Measurements from ENCODE around the gene PGAP2. TPM values are rescaled to one million over a fixed set of nuclear protein-coding genes. Genes with fewer than 3 reads are reported as not detected.
A peak's percentile ranks its signal among the peaks of the same experiment; 100 is the strongest.

PGAP2 gene
- total RNA-seq, 1 donor from 2014 or later: 43.1 TPM

- Mint-ChIP-seq H3K27ac (no peak overlapping the region), H3K9me3 (no peaks in the 10 kb centered on the region), H3K36me3 (no peaks in the 10 kb centered on the region), H3K4me3 (no peak overlapping the region), H3K4me1 (ENCODE audit: unreplicated experiment) (peaks cover 4% of the 10 kb centered on the region), H3K27me3 (no peaks in the 10 kb centered on the region)
- no peak for DNase-seq (ENCODE audit: extremely low spot score, unreplicated experiment)
- no peak for TF ChIP-seq CTCF (conservative IDR thresholded peaks at IDR 0.05)
These were observed 36.9 kb downstream of the PGAP2 start for GRCh38 chr11:3845246-3845645.

- H3K9me3 Mint-ChIP-seq: no peaks in the 10 kb centered on the region
- DNase-seq (ENCODE audit: extremely low spot score, unreplicated experiment): no peak
- H3K4me1 Mint-ChIP-seq (ENCODE audit: unreplicated experiment): peaks cover 4% of the 10 kb centered on the region
- H3K27ac Mint-ChIP-seq: no peak overlapping the region
- H3K4me3 Mint-ChIP-seq: no peak overlapping the region
- H3K36me3 Mint-ChIP-seq: no peaks in the 10 kb centered on the region
- TF ChIP-seq CTCF (conservative IDR thresholded peaks at IDR 0.05): no peak
- no peaks in the 10 kb centered on the region for H3K27me3 Mint-ChIP-seq
These were observed 37.3 kb downstream of the PGAP2 start for GRCh38 chr11:3845670-3846069.

DNA sequence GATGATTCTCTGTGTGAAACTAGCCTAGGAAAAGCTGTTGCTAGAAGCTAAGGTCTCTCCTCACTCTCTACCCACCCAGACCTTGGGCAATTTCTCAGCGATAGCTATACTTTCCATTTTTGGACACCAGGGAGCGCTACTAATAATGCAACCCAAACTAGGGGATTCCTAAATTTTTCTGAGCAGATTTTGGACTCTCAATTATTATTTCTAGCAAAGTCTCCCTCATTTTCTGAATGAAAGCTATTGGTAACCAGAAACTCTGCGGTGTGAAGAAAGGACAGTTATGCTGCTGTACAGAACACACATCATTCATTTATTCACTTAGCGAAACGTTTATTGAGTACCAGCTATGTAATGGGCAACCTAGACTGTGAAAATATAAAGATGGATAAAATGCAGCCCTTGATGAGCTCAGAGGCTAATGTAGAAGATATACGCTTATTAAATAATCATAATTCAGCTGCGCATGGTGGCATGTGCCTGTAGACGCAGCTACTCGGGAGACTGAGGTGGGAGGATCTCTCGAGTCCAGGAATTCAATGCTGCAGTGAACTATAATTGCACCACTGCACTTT is 41.0 kb downstream of the PGAP2 start:
- no peaks in the 10 kb centered on the region for H3K36me3 Mint-ChIP-seq
- no peak overlapping the region for H3K4me3 Mint-ChIP-seq
- no peak for DNase-seq (ENCODE audit: extremely low spot score, unreplicated experiment)
- no peaks in the 10 kb centered on the region for H3K27me3 Mint-ChIP-seq
- H3K9me3 Mint-ChIP-seq: no peaks in the 10 kb centered on the region
- peaks cover 5% of the 10 kb centered on the region for H3K4me1 Mint-ChIP-seq (ENCODE audit: unreplicated experiment)
- peak; percentile 82 for TF ChIP-seq CTCF (conservative IDR thresholded peaks at IDR 0.05)
- no peak overlapping the region for H3K27ac Mint-ChIP-seq

DNA sequence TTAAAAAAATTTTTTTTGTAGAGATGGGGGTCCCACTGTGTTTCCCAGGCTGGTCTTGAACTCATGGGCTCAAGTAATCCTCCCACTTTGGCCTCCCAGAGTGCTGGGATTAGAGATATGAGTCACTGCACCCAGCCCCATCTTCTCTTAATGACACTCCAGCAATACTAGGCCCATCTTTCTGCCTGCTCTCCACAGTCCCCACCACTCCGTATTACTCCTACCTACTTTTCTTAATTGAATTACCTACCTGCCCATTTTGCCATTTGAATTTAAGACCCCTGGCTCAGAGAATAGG is 45.1 kb downstream of the PGAP2 start:
- no peak for TF ChIP-seq CTCF (conservative IDR thresholded peaks at IDR 0.05)
- H3K4me1 Mint-ChIP-seq (ENCODE audit: unreplicated experiment): peaks cover 22% of the 10 kb centered on the region
- H3K4me3 Mint-ChIP-seq: no peak overlapping the region
- no peaks in the 10 kb centered on the region for H3K36me3 Mint-ChIP-seq
- DNase-seq (ENCODE audit: extremely low spot score, unreplicated experiment): no peak
- no peaks in the 10 kb centered on the region for H3K9me3 Mint-ChIP-seq
- H3K27ac Mint-ChIP-seq: peak overlapping the region; percentile 99
- H3K27me3 Mint-ChIP-seq: no peaks in the 10 kb centered on the region

DNA sequence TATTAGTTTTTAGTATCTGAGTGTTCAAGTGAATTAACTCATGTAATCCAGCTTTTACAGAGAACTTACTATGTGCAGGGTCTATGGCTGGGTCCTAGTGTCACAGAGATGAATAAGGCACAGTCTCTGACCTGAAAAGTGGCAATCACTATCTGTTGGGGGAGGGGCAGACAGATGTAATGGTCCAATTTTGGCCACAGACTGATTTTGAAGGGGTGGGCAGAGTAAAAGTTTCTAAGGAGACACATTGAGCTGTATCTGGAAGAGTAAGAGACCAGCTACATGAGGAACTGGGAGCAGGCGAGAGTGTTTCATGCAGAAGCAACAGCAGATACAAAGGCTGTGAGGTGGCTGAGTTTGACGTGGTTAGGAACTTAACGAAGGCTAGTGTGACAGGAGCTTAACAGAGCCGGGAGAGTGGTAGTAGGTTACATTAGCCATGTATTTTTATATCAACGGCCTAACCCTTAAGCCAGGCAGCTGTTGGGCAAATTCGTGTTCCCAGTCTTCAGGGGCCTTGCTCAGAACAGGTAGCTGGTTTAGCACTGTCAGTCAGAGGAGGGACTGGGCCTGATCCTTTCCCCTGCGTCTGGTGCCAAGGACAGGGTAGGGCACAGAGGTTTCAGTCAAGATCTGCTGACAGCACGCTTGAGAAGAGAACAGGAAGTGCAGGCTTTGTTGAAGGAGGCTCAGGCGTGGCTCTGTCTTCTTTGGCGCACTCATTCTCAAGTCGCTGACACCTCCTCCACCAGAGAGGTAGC is 45.7 kb downstream of the PGAP2 start:
- peak overlapping the region; percentile 99 for H3K27ac Mint-ChIP-seq
- peak overlapping the region; percentile 90 for H3K4me3 Mint-ChIP-seq
- DNase-seq (ENCODE audit: extremely low spot score, unreplicated experiment): no peak
- no peaks in the 10 kb centered on the region for H3K27me3 Mint-ChIP-seq
- H3K36me3 Mint-ChIP-seq: no peaks in the 10 kb centered on the region
- peaks cover 27% of the 10 kb centered on the region for H3K4me1 Mint-ChIP-seq (ENCODE audit: unreplicated experiment)
- H3K9me3 Mint-ChIP-seq: no peaks in the 10 kb centered on the region
- TF ChIP-seq CTCF (conservative IDR thresholded peaks at IDR 0.05): no peak

All from type B pancreatic cell (in vitro differentiated cells).